K562 (cell line): Measurements from ENCODE around the gene SLC25A21. TPM values are rescaled to one million over a fixed set of nuclear protein-coding genes. Genes with fewer than 3 reads are reported as not detected.

ENCODE experiments used
- ATAC-seq: fragments of 200-7000 bp; cut with Tn5 transposase; 3 replicates; pipeline ENCODE4 v1.9.1; 2020; ENCODE audit warnings: moderate library complexity
- BruUV-seq: library from RNA; stranded (reverse); fragments of 400-500 nt; replicated peaks from 2 replicates; lab custom pipeline; 2021; lab: Mats Ljungman, UMichigan
- CTCF ChIA-PET: fragments of 300-600 bp; formaldehyde crosslinking; extraction: SDS; loops from one replicate; lab custom pipeline; 2021; ENCODE audit warnings: low intra/inter-chr PET ratio; lab: Yijun Ruan, JAX
- POLR2A ChIA-PET: fragments of 300-600, 350-650 bp; sonication (Branson Sonifier 250); formaldehyde crosslinking; extraction: SDS; loops from one replicate; lab custom pipeline; 2021; ENCODE audit warnings: antibody characterized with exemption, inconsistent platforms; lab: Yijun Ruan, JAX
- DNase-seq, 4 experiments: peaks; one replicate each; pipeline versions ENCODE4 v3.0.0 to v3.0.0-alpha.2; 2011 to 2018; ENCODE audit warnings: low spot score in 3 of 4, mixed read lengths in 3 of 4; ENCODE audit errors: extremely low read depth in 1 of 4
- FAIRE-seq: peaks from 2 replicates; lab custom pipeline; 2011; peaks lifted over from hg19 to GRCh38; lab: Jason Lieb, UNC
- H2AFZ ChIP-seq: 2 replicates; pipeline ENCODE4 v1.6.0; 2011; ENCODE audit warnings: low read depth, low read length, control low read depth, inconsistent platforms
- H3K27ac ChIP-seq: fragments of 200-600 bp; 3 replicates; pipeline ENCODE4 v1.8.0; 2011; ENCODE audit warnings: low read depth, mild to moderate bottlenecking, control low read depth, inconsistent platforms, low read length, moderate library complexity, mixed read lengths; ENCODE audit errors: extremely low read depth
- H3K27me3 ChIP-seq, 2 experiments: fragments of 300-600 bp in 1 of 2; 2 replicates in 1 of 2; 3 replicates in 1 of 2; pipeline versions ENCODE4 v1.6.0 to v1.8.0; 2011; ENCODE audit warnings: inconsistent platforms in 2 of 2, low read length in 2 of 2, mild to moderate bottlenecking in 1 of 2, mixed read lengths in 1 of 2, moderate library complexity in 1 of 2; ENCODE audit not compliant: control insufficient read depth in 2 of 2, insufficient read depth in 2 of 2
- H3K36me3 ChIP-seq: fragments of 300-600 bp; 3 replicates; pipeline ENCODE4 v1.8.0; 2011; ENCODE audit warnings: mild to moderate bottlenecking, low read length, inconsistent platforms; ENCODE audit not compliant: control insufficient read depth, insufficient read depth
- H3K4me1 ChIP-seq, 2 experiments: fragments of 200-600 bp in 1 of 2; replicated peaks in 1 of 2; 2 replicates in 1 of 2; 3 replicates in 1 of 2; pipeline versions ENCODE4 v1.5.1 to v1.8.0; 2011; ENCODE audit warnings: inconsistent platforms in 2 of 2, low read length in 2 of 2, mild to moderate bottlenecking in 1 of 2, mixed read lengths in 1 of 2, moderate library complexity in 1 of 2; ENCODE audit not compliant: control insufficient read depth in 2 of 2, insufficient read depth in 2 of 2
- H3K4me2 ChIP-seq: 2 replicates; pipeline ENCODE4 v1.6.1; 2011; ENCODE audit warnings: low read length, control low read depth, inconsistent platforms, mixed read lengths; ENCODE audit not compliant: insufficient read depth
- H3K4me3 ChIP-seq: fragments of 200-600 bp; sonication (generic), shearing (Covaris generic); 2 replicates; pipeline ENCODE4 v1.5.1; 2016; ENCODE audit warnings: control low read depth, inconsistent platforms
- H3K79me2 ChIP-seq: fragments of 200-600 bp; 3 replicates; pipeline ENCODE4 v1.8.0; 2011; ENCODE audit warnings: low read length, inconsistent platforms; ENCODE audit not compliant: control insufficient read depth, insufficient read depth
- H3K9ac ChIP-seq, 2 experiments: 2 replicates each; pipeline versions ENCODE4 v1.6.0 to v1.6.1; 2011; ENCODE audit warnings: low read depth in 2 of 2, low read length in 2 of 2, control low read depth in 1 of 2, inconsistent platforms in 1 of 2, mild to moderate bottlenecking in 1 of 2, mixed read lengths in 1 of 2; ENCODE audit not compliant: insufficient read depth in 1 of 2
- H3K9me1 ChIP-seq: one replicate; pipeline ENCODE4 v1.6.0; 2011; ENCODE audit warnings: inconsistent platforms, mild to moderate bottlenecking, low read length, moderate library complexity; ENCODE audit not compliant: control insufficient read depth, insufficient read depth
- H3K9me3 ChIP-seq: replicated peaks from 2 replicates; pipeline ENCODE4 v1.5.1; 2011; ENCODE audit warnings: low read depth, low read length, inconsistent platforms; ENCODE audit not compliant: control insufficient read depth, insufficient read depth
- H4K20me1 ChIP-seq: replicated peaks from 2 replicates; pipeline ENCODE4 v1.6.1; 2011; ENCODE audit warnings: low read length, inconsistent platforms, mixed read lengths; ENCODE audit not compliant: control insufficient read depth, insufficient read depth
- CHD4 ChIP-seq: fragments of 200-600 bp; sonication (generic); IDR thresholded peaks from 3 replicates; pipeline ENCODE4 v1.6.1; 2012; ENCODE audit warnings: low read depth, mild to moderate bottlenecking, mixed read lengths, low read length, inconsistent platforms; ENCODE audit not compliant: insufficient read depth, insufficient replicate concordance, poor library complexity, severe bottlenecking
- CHD7 ChIP-seq: fragments of 200-600 bp; sonication (generic); IDR thresholded peaks from one replicate; pipeline ENCODE4 v1.6.1; 2012; ENCODE audit warnings: mild to moderate bottlenecking, low read depth, low read length, inconsistent platforms
- KAT7 ChIP-seq: sonication (generic); formaldehyde crosslinking; IDR thresholded peaks from 2 replicates; pipeline ENCODE4 v1.8.0; 2022; ENCODE audit warnings: missing genetic modification reagents, mild to moderate bottlenecking, borderline replicate concordance
- KLF6 ChIP-seq: fragments of 250-450 bp; sonication (Bioruptor Pico); IDR thresholded peaks from 2 replicates; pipeline ENCODE4 v1.4.0; 2020; ENCODE audit warnings: mild to moderate bottlenecking, moderate library complexity, borderline replicate concordance
- ZNF717 ChIP-seq: fragments of 250-450 bp; sonication (Bioruptor Pico); IDR thresholded peaks from 2 replicates; pipeline ENCODE4 v1.5.0; 2021
- WGBS: fragments of 100-300 bp; shearing (Covaris generic); methylation state at CpG from one replicate; pipeline ENCODE4 v1.1.6; 2016; ENCODE audit warnings: low coverage, mixed read lengths; ENCODE audit not compliant: insufficient coverage; ENCODE audit errors: missing lambda C conversion rate; 5-methylcytosine and 5-hydroxymethylcytosine counted together
- in situ Hi-C: fragments of 300-500 bp; cut with MboI; formaldehyde crosslinking; loops from 4 replicates; pipeline ENCODE4 v1.15.0; 2018; ENCODE audit warnings: inconsistent platforms, mixed read lengths
- intact Hi-C: fragments of 100-400 bp; cut with micrococcal nuclease; formaldehyde crosslinking; loops from 2 replicates; pipeline ENCODE4 v1.14.2; 2022
- polyA plus RNA-seq, 8 experiments: library from polyadenylated mRNA; depleted of rRNA in 4 of 8; stranded (reverse) in 5 of 8; unstranded in 3 of 8; fragments of >200 nt; fragmentation: Nextera tagmentation in 2 of 8; fragmentation: Illumina TruSeq in 1 of 8; extraction: Ambion mirVana in 2 of 8; extraction: Trizol in 1 of 8; gene quantifications; 2 replicates each; pipeline versions ENCODE4 v1.2.1 to v1.2.3, GENCODE V29; 2011 to 2014; ENCODE audit warnings: inconsistent platforms in 1 of 8, missing spikeins in 1 of 8
- total RNA-seq, 7 experiments: library from RNA; depleted of rRNA in 6 of 7; stranded (reverse); fragments of >200 nt in 6 of 7; fragmentation: Illumina TruSeq in 2 of 7; extraction: Trizol in 2 of 7; gene quantifications; 2 replicates each; pipeline versions ENCODE4 v1.2.1 to v1.2.3, GENCODE V29; 2011 to 2021; ENCODE audit warnings: low replicate concordance in 1 of 7
- TF ChIP-seq, protein P1 (sequence below): sonication (generic); IDR thresholded peaks from 2 replicates; pipeline ENCODE4 v1.6.1; 2016
- TF ChIP-seq, protein P2 (sequence below), 3 experiments: fragments of 200-800 bp in 1 of 3; sonication (Bioruptor generic) in 1 of 3; sonication (generic) in 1 of 3; formaldehyde crosslinking in 1 of 3; IDR thresholded peaks; 2 replicates each; pipeline versions ENCODE4 v1.6.1 to v1.8.0; 2016 to 2022; ENCODE audit warnings: mild to moderate bottlenecking in 2 of 3, missing compliant biosample characterization in 2 of 3, missing genetic modification characterization in 2 of 3, missing genetic modification reagents in 1 of 3

The SLC25A21 gene
- total and polyA plus RNA-seq, 9 of the 15 experiments (the other 6 are each of a cell fraction or from before 2014, with no cell fraction given) = 15.2 to 46.7 (median 28.7) TPM

- TF ChIP-seq, protein P1, sequence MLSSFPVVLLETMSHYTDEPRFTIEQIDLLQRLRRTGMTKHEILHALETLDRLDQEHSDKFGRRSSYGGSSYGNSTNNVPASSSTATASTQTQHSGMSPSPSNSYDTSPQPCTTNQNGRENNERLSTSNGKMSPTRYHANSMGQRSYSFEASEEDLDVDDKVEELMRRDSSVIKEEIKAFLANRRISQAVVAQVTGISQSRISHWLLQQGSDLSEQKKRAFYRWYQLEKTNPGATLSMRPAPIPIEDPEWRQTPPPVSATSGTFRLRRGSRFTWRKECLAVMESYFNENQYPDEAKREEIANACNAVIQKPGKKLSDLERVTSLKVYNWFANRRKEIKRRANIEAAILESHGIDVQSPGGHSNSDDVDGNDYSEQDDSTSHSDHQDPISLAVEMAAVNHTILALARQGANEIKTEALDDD = no peak
- TF ChIP-seq ZNF717 = no peak
- TF ChIP-seq CHD4 = no peak
These were observed 386.9 kb downstream of the SLC25A21 start (continued) for GRCh38 chr14:36785511-36785910.

GRCh38 chr14:36784541-36784940 is 387.9 kb downstream of the SLC25A21 start:
- no peak overlapping the region for H3K9ac ChIP-seq
- no peaks in the 10 kb centered on the region for H3K4me1 ChIP-seq
- no TSS peak for BruUV-seq
- DNase-seq (no peak), FAIRE-seq (no peak), ATAC-seq (no peak)
- no peaks in the 10 kb centered on the region for H3K27me3 ChIP-seq
- no peaks in the 10 kb centered on the region for H3K9me3 ChIP-seq
- H2AFZ ChIP-seq = no peak overlapping the region
- intact Hi-C loops (no loop called here), in situ Hi-C loops (no loop called here)
- WGBS = 100% methylated on average over 1 of the region's 1 CpG
- POLR2A ChIA-PET = no interaction called here
- no peaks in the 10 kb centered on the region for H4K20me1 ChIP-seq
- TF ChIP-seq, protein P2, sequence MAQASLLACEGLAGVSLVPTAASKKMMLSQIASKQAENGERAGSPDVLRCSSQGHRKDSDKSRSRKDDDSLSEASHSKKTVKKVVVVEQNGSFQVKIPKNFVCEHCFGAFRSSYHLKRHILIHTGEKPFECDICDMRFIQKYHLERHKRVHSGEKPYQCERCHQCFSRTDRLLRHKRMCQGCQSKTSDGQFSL (CRISPR knock-in tag; IDR thresholded peaks at IDR 0.05) = no peak
- TF ChIP-seq, protein P2 (tag; IDR thresholded peaks at IDR 0.05) = no peak
- no peak for TF ChIP-seq KAT7 (CRISPR knock-in tag)
- no peak for TF ChIP-seq KLF6
- TF ChIP-seq CHD7 = no peak
- no peaks in the 10 kb centered on the region for H3K36me3 ChIP-seq
- H3K27ac ChIP-seq = no peak overlapping the region
- no peaks in the 10 kb centered on the region for H3K9me1 ChIP-seq
- CTCF ChIA-PET = no interaction called here
- H3K4me2 ChIP-seq = no peak overlapping the region
- no peaks in the 10 kb centered on the region for H3K79me2 ChIP-seq
- no peak overlapping the region for H3K4me3 ChIP-seq
